ENCODE data around the gene PCBD1.
"Not testable (repeated sequence)": the region's sequence is repeated elsewhere in the genome, so short reads cannot be mapped to it uniquely, and the experiment has no call there.

PCBD1 gene

DNA sequence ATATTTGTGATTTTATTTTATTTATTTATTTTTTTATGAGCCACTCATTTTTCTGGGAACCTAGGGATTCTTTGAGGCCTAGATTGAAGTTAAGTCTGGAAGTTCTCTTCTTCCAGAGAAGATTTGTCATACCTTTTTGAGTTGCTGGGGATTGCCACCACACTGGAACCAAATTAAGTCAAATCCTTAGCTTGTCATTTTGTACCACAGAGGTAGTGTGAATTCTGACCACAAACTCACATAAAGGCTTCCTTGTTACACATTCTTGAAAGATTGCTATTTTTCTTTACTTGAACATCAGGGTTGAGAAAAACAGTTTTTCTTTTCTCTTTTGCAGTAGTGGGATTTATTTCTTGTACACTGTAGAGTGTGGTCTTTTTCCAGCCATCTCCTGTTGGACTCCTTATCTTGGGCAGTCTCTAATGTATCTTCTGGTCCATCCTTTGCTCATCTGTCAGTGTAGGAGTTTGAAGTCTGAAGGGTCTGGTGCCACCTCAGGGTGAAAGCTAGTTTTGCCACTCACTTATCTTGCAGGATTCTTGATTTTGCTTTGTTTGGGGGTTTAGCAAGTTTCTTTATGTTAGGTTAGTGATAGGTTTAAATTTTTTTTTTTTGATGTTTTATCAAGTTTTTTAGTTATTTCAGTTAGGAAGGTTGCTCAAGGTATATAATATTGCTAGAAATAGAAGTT is 24.8 kb downstream of the PCBD1 start:
- no peak for DNase-seq (ENCODE audit: low read depth in 2 of 2)

DNA sequence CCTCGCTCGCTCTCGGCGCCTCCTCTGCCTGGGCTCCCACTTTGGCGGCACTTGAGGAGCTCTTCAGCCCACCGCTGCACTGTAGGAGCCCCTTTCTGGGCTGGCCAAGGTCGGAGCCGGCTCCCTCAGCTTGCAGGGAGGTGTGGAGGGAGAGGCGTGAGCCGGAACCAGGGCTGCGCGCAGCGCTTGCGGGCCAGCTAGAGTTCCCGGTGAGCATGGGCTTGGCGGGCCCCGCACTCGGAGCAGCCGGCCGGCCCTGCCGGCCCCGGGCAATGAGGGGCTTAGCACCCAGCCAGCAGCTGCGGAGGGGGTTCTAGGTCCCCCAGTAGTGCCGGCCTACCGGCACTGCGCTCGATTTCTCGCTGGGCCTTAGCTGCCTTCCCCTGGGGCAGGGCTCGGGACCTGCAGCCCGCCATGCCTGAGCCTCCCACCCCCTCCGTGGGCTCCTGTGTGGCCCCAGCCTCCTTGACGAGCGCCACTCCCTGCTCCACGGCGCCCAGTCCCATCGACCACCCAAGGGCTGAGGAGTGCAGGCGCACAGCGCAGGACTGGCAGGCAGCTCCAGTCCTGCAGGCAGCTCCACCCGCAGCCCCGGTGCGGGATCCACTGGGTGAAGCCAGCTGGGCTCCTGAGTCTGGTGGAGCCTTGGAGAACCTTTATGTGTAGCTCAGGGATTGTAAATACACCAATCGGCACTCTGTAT is 26.7 kb downstream of the PCBD1 start:
- not testable (repeated sequence) for DNase-seq (ENCODE audit: low read depth in 2 of 2)

DNA sequence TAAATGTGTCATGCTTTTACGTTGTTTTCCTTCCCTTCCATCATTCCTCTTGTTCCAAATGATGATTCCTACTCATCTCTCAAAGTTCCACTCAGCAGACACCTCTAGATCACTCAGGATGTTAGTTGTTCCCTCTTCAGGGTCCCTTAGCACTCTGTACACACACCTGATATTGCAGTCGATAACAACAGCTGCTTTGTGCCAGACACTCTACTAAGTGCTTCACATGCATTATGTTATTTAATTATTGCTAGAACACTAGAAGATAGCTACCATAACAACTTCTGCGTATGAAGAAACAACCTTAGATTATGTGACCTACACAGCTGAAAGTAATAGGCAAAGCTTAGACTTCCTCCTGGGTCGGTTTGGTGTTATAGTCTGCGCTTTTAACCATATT is 29.6 kb downstream of the PCBD1 start:
- no peak for DNase-seq (ENCODE audit: low read depth in 2 of 2)

DNA sequence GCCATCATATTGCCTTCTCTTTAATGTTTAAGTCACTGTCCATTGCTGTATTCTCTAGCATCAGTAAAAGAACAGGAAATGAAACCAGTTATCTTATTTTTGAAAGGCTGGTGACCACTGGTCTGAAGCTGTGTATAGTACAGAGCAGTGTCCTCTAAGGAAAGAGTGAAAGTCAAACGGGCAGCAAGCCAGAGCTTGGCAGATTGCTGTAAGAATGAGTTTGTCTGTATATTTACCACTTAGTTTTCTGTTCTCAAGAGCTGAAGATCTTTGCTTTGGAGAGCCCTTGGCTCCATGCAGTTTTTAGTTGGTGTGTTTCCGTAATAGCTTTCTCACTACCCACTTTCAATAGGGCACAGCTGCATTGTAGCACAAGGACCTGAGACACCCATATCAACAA is 31.9 kb downstream of the PCBD1 start:
- no peak for DNase-seq (ENCODE audit: low read depth in 2 of 2)

DNA sequence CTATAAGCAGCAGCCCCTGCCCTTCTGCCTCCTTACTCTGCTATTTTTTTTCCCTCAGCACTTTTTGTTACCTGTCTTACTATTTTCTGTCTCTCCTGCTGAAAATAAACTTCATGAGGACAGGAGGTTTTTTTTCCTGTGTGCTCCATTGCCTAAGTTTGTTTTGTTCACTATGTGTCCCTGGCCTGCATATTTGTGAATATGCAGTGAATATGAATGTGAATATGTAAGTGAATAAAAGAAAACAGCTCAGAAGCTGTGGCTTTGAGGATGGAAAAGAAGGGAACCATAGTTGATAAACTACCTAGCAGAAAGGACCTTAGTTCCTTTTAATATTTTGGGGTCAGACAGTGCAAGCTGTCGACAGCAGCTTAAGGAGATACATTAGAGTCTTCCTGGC is 34.9 kb downstream of the PCBD1 start:
- no peak for DNase-seq (ENCODE audit: low read depth in 2 of 2)

DNA sequence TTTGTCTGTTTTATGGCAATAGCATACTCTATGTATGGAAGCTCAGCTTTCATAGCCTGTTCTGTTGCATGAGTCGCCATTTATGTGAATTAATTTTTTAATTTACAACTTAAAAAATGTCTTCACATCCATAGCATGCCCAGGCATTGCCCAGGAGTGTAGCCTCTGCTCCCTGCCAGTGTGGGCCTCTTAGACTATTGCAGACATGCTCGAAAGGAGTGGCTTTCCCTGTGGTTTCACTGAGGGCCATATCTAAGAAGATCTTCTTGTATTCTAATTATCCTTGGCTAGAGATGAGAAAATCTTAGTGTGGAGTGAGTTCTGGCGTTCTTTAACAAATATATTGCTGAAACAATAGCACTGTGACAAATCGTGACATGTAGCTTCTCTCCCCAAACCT is 35.3 kb downstream of the PCBD1 start:
- no peak for DNase-seq (ENCODE audit: low read depth in 2 of 2)

DNA sequence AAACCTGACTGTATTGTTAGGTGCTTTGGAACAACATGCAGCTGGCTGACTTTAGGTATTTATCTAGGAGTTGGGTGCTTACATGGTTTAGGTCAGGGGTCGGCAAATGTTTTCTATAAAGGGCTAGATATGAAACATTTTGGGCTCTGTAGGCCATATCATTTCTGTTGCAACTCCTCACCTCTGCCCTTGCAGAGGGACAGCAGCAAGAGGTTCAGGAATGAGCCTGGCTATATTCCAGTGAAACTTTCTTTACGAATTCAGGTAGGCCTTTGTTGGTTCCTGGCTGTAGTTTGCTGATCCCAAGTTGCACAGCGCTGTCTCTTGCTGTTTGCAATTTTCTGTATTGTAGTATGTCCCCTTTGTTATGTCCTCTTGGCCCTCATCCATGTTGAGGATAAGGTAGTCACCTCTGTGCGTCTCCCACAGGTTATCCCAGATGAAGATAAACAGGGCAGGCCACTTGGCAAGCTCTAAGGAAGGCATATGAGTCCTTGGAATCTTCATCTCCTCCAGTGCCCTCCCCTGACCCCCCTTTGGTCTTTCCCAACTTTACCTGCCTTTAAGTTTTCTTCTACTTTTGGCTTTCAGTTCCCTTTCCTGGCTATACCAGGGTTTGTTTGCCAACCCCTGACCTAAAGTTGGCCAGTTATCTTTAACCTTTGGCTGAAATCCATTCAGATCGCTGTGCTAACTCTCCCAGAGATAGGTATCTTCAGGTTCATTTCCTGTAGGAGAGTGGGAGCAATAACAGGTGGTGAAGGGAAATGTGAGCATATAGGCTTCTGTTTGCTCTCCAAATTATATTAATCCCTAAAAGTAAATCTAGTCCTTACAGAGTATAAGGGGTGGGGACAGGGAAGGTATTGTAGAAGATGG is 36.5 kb downstream of the PCBD1 start:
- DNase-seq (ENCODE audit: low read depth in 2 of 2) = no peak

DNA sequence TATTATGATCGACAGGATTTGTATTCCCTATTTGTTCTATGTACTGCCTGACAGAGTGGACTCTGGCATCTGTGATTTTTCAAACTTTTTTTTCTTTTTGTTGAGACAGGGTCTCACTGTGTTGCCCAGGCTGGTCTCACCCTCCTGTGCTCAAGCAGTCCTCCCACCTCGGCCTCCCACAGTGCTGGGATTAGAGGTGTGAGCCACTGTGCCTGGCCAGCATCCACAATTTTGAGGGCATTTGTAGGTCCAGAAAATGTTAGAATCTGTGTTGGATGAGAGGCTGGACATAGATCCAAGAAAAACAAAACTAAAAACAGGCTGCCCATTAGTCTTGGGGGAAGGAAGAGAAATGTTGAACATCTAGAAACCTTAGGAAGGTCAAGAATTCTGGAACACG is 38.3 kb downstream of the PCBD1 start:
- DNase-seq (ENCODE audit: low read depth in 2 of 2) = no peak

DNA sequence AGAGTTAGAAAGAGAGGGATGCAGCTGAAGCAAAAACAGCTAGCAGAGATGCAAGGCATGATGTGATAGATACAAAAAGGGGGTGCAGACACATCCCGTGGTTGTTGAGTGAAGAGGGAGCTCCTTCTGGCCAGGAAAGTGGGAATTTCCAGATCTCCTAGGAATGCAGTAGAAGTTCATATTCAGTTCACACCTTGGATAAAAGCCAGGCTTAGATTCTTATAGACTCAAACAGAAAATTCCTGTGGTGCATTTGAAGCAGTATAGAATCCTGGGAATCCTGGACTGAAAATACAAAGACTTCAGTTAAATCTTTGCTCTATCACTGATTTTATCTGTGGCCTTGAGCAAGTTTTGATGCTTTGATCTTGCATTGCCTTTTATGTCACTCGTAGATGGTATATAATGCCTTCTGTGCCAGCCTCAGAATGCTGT is 38.8 kb downstream of the PCBD1 start:
- DNase-seq (ENCODE audit: low read depth in 2 of 2) = no peak

DNA sequence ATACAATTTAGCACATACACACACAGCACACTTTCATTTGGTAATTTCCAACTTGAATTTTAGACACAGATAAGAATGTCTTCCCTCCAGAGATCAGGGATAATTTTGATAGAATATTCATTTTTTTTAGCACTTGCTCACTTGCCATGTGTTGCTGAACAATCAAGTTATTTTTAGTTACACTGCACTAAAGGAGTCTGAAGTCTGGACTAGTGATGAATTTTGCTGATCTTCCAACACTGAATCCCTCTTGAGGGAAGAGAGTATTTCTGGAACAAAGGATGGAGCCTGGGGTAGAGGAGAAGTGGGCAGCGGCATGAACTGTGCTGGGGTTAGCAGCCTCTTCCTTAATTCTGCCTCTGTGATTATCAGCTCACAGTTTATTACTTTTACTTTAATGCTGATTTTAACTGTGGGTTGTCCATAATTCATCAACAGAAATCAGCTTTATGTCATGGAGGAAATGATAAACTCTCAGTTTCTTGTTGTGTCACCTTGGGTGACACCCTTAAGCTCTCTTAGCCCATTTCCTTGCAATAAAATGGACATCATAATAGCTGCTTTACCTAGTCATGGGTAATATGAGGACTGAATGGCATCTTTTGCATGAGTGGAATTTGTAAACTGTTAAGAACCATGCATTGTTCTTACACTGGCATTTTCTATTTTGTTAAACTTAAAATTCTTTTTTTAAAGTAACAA is 40.6 kb downstream of the PCBD1 start:
- no peak for DNase-seq (ENCODE audit: low read depth in 2 of 2)

DNA sequence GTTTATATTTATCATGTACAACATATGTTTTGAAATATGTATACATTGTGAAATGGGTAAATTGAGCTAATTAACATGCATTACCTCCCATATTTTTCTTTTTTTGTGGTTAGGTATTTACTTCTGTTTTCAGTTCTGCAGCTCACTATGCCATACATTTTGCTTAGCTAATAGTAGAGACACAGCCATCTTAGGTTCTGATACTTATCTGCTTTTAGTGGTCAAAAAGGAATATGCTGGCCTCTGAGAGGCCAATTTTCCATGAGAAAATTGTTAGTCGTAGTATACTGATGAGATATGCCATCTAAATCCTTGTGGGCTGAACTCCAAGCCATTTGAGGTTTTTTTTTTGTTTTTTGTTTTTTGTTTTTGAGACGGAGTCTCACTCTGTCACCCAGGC is 41.6 kb downstream of the PCBD1 start:
- no peak for DNase-seq (ENCODE audit: low read depth in 2 of 2)

DNA sequence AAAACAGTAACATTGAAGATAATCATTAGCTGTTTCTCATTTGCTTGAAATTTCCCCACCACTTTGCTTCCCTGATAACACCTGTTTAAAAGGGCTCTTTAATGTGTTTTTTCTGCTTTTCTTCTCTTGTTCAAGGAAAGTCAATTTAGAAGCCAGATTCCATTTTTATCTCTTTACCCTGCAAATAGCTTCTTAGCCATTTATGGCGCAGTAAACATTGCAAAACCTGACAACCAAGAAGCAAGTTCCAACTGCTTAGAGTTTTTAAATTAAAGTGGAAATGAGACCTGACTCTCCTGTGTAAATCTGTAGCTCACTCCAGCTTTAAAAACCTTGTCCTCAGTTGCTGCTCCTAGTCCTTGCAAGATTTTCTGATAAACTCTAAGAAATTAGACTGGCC is 42.5 kb downstream of the PCBD1 start:
- no peak for DNase-seq (ENCODE audit: low read depth in 2 of 2)

DNA sequence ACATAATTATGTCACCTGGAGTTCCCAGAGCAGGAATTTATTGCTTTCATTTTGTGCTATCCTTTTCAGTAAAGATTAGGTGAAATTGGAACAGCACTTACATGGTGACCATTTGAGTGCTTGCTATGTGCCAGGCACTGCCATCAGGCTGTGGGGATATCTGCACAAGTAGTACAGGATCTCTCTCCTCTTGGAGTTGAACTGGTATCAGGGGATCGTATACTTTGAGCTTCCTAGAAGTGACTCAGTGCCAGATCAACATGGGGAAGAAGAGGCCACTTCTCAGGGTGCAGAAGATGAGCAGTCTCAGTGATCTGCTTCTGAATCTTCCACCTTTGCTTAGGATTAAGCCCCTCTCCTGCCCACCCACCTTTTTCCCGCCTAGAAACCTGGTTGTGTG is 43.1 kb downstream of the PCBD1 start:
- no peak for DNase-seq (ENCODE audit: low read depth in 2 of 2)

DNA sequence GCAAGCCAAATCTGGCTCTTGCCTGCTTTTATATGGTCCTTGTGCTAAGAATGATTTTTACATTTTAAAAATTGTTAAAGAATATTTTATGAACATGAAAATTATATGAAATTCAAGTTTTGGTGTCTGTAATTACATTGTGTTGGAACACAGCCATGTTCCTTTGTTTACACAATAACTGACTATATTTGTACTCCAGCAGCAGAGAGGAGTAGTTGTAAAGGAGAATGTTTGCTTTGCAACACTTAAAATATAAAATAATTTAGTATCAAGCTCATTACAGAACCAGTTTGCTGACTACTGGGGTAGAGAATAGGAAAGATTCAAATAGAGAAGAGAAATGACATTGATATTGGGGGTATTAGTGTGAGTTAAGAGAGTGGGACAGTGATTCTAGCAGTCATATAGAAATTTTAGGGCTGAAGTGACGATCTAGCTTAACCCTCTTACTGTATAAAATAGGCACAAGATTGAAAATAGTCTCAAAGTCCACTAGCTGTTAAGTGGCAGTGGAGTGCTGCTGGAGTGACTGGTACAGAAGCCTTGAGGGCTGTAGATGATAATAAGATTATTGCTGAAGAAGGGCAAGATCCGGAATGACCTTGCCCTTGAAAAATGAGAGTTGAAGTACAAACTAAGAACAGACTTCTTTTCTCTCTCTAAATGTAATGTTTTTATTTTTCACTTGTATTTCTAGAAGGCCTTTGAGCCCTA is 44.4 kb downstream of the PCBD1 start:
- DNase-seq (ENCODE audit: low read depth in 2 of 2) = no peak

DNA sequence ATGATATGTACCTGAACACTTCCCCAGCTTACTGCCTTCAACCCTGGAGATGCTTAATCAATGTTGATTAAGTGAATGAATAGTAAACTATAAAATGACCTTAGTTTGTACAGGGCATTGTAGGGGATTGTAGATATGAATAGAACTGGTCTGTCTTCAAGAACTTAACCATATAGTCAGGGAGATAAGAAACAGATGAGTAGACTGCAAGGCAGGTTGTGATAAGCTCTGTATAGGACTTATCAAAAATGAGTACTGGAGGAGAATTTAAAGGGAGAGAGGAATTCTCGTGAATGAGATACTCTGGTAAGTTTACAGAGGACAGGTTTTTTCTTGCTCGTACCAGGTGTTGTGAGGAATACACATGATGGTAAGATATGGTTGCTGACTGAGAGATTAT is 45.0 kb downstream of the PCBD1 start:
- DNase-seq (ENCODE audit: low read depth in 2 of 2) = no peak

DNA sequence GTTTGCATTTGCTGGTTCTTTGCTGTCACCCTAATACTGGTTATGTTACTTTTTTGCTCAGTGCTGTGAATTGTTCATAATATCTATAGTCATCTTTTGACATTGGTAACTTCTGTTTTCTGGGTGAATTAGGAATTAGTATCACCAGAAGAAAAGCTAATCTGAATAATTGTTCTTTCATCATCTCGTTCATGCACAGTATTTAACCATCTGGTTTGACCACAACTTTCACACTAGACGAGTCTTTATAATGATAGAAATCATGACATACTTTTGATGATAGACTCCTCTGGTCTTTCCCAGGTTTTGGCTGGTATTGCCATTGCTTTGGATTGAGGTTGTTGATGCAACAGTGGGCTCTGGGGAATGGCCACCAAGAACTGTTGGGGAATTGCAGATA is 47.5 kb downstream of the PCBD1 start:
- DNase-seq (ENCODE audit: low read depth in 2 of 2) = no peak

DNA sequence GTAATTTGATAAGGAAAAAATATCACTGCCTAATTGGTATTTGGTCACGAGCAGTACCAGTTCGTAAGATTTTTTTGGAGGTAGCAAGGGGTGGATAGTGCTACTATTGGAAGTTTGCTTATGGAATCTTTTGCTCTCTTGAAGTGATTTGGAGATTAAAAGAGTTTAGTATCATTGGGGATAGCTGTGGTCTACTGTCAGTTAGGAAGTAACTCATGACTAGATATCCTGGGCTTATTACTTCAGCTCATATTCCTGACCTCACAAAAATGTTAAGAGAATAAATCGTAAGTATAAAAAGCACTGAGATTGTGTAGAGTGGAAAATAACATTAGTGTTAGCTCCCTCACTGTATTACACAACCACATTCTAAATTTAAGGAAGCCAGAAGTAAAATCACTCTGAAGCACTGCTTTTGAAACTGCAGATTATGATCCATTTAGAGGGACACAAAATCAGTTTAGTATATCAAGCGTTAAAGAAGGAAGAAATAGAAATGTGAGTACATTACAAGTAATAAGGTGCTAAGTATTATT is 50.0 kb downstream of the PCBD1 start:
- no peak for DNase-seq (ENCODE audit: low read depth in 2 of 2)

DNA sequence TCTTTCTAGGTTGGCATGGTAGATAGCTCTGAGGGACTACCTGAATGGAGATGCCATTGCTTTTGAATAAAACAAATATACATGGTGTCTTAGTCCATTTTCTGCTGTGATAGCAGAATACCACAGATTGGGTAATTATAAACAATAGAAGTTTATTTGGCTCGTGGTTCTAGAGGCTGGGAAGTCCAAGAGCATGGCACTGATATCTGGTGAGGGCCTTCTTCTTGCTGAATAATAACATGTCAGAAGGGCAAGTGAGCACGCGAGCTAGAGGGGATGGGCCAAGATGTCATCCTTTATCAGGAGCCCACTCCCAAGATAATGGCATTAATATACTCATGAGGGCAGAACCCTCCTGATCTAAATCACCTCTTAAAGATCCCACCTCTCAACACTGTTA is 50.7 kb downstream of the PCBD1 start:
- no peak for DNase-seq (ENCODE audit: low read depth in 2 of 2)

DNA sequence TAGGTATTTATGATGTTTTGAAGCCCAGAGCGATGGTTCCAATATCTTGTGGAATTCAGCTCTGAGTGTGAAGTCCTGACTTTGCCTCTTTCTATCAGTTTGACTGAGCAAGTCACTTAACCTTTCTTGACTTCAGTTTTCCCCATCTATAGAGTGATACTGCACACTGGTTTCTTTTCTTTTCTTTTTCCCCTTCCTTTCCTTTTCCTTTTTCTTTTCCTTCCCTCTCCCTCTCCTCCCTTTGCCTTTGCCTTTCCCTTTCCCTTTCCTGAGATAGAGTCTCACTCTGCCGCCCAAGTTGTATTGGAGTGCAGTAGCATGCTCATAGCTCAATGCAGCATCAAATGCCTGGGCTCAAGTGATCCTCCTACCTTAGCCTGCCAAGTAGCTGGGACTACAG is 52.0 kb downstream of the PCBD1 start:
- DNase-seq (ENCODE audit: low read depth in 2 of 2) = no peak

DNA sequence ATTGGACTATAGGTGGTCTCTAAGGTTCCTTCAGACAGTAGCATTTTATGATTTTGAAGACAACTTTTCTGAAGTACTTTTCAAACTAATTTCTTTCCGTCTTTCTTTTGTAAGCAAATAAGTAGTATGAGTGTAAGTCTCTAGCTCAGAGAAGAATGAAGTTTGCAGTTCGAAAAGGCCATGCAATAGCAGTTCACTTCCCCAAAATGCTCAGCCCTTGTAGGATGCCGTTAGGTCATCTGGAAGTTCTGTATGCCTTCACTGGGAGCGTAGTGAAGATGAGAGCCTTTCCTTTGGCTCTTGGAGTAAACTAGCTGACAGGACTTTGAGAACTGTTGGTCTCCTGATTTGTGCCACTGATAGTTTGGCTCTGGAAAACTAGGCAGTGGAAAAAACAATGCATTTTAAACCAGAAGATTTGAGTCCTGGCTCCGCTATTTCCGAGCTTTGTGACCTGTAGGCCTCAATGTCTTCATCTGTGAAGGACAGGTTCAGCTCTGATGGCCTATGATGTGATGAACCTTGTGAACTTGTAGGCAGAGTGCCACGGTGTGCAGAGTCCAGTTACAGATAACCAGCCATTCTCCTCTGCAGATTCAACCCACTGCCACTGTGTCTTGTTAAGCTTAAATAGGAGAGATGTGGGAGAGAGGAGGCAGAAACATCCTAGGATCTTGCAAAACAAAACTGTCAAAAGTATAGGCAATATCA is 53.8 kb downstream of the PCBD1 start:
- no peak for DNase-seq (ENCODE audit: low read depth in 2 of 2)

DNA sequence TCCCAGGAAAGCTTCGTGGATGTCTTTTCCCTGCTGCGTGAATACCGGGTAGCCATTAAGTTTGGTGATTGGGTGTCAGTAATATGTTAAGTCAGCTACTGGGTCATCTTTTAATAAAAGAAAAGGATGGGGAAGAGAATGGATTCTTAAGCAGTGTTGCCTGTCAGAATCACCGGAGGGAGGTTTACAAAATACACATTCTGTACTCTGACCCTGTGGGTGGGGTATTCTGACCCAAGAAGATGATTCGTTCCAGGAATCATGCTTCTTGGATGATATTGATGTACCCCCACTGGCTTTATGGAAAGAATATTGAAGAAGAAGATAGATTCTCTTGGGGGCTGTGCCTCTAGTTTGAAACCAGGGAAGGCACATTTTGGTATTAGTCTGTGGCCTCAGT is 54.3 kb downstream of the PCBD1 start:
- DNase-seq (ENCODE audit: low read depth in 2 of 2) = no peak
